GM12801 (cell line): ENCODE results near the gene CHFR.

Source experiments
- TF ChIP-seq, protein P1 (sequence below): IDR thresholded peaks from one replicate; pipeline ENCODE4 v1.5.1; 2011; ENCODE audit warnings: control low read depth; ENCODE audit not compliant: insufficient read length; ENCODE audit errors: extremely low read depth

The CHFR gene

DNA sequence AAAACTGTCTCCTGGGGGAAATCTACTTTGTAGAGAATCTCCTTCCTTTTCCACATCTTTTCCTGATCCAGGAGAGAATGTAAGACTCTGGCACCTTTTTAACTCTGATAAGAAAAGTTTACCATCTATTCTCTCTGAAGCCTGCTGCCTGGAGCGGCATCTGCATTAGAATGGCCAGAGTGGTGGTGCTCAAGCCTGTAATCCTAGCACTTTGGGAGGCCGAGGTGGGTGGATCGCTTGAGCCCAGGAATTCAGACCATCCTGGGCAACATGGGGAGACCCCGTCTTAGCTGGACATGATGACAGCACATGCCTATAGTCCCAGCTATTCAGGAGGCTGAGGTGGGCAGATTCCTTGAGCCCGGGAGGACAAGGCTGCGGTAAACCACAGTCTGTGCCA, 1.4 kb upstream of the CHFR start:
- TF ChIP-seq, protein P1, sequence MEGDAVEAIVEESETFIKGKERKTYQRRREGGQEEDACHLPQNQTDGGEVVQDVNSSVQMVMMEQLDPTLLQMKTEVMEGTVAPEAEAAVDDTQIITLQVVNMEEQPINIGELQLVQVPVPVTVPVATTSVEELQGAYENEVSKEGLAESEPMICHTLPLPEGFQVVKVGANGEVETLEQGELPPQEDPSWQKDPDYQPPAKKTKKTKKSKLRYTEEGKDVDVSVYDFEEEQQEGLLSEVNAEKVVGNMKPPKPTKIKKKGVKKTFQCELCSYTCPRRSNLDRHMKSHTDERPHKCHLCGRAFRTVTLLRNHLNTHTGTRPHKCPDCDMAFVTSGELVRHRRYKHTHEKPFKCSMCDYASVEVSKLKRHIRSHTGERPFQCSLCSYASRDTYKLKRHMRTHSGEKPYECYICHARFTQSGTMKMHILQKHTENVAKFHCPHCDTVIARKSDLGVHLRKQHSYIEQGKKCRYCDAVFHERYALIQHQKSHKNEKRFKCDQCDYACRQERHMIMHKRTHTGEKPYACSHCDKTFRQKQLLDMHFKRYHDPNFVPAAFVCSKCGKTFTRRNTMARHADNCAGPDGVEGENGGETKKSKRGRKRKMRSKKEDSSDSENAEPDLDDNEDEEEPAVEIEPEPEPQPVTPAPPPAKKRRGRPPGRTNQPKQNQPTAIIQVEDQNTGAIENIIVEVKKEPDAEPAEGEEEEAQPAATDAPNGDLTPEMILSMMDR = no peak

GRCh38 chr12:132886529-132887477, 602 bp downstream of the CHFR start:
- TF ChIP-seq, protein P1 = no peak

DNA sequence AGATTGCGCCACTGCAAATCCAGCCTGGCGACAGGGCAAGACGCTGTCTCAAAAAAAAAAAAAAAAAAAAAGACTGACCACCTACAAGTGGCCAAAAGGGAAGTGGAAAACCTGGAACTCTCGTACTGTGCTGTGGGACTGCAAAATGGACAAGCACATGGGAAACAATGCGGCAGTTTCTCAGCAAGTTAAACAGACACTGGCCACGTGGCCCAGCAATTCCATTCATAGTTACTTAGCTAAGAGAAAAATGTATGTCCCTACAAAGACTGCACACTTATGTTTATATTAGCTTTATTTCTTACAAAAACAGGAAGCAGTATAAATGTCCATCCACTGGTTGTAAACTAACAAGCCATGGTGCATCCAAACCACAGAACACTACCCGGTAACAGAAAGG, 5.6 kb downstream of the CHFR start:
- TF ChIP-seq, protein P1 = no peak

DNA sequence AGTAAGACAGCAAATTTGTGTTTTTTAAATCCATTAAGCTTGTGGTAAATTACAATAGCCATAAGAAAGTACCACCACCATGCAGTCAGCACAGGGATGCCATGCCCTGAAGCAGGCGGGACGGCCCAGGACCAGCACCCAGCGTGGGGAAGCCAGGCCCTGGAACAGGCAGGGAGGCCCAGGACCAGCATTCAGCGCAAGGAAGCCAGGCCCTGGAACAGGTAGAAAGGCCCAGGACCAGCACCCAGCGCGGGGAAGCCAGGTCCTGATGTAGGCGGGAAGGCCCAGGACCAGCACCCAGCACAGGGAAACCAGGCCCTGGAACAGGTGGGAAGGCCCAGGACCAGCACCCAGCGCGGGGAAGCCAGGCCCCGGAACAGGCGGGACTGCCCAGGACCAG, 13.2 kb downstream of the CHFR start:
- TF ChIP-seq, protein P1 = no peak

DNA sequence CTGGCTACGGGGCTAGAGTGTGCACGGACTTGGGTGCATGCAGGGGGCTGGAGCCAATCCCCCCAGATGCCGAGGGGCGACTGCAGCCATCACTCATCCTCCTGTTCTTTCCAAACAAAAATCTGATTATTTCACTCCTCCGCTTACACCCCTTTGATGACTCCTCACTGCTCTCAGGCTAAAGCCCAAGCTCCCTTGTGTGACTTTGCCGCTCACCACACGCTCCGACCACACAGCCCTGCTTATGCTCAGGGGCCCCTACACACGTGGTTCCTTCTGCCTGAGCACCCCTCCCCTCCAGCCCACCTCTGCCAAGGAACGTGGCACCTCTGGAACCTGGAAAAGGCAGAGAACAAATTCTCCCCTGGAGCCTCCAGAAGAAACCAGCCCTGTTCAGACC, 13.7 kb downstream of the CHFR start:
- TF ChIP-seq, protein P1 = no peak

- TF ChIP-seq, protein P1 = no peak
Observed at GRCh38 chr12:132872975-132873421, 14.4 kb downstream of the CHFR start.

GRCh38 chr12:132872073-132872855, 15.1 kb downstream of the CHFR start:
- TF ChIP-seq, protein P1 = no peak
